ENCODE results near the gene DCST2. TPM values are rescaled to one million over a fixed set of nuclear protein-coding genes. Genes with fewer than 3 reads are reported as not detected.
A peak's percentile ranks its signal among the peaks of the same experiment; 100 is the strongest.

The DCST2 gene
- polyA plus RNA-seq, 3 donors, result 2.6 TPM; not detected in 2

- Histone ChIP-seq H3K4me2 (replicated peaks; ENCODE audit: extremely low read depth, low read length, poor library complexity, severe bottlenecking) (peak overlapping the region; percentile 100), H3K79me2 (ENCODE audit: insufficient read depth, low read length) (peaks cover 95% of the 10 kb centered on the region), H3K36me3 (replicated peaks in 1 of 2; ENCODE audit: control insufficient read depth in 1 of 2, insufficient read depth in 2 of 2, low read length in 2 of 2) (no peaks in the 10 kb centered on the region), H3K9ac (ENCODE audit: insufficient read depth, low read length, poor library complexity, severe bottlenecking) (peak overlapping the region; percentile 85), H3K4me3 (replicated peaks in 1 of 3; ENCODE audit: low read depth in 2 of 3, low read length in 3 of 3) (peak overlapping the region; percentile 84 to 100 (median 99)), H3K9me3 (replicated peaks in 1 of 2; ENCODE audit: control insufficient read depth in 1 of 2, insufficient read depth in 1 of 2, low read length in 2 of 2) (no peaks in the 10 kb centered on the region), H2AFZ (ENCODE audit: insufficient read depth, low read depth, low read length, poor library complexity, severe bottlenecking) (no peak overlapping the region), H3K27me3 (ENCODE audit: control insufficient read depth in 2 of 2, insufficient read depth in 2 of 2, low read length in 2 of 2) (no peaks in the 10 kb centered on the region), H3K27ac (ENCODE audit: low read depth in 1 of 2, low read length in 2 of 2) (peak overlapping the region; percentile 91 to 99), H3K4me1 (ENCODE audit: control insufficient read depth in 1 of 2, insufficient read depth in 2 of 2, low read length in 2 of 2) (peaks cover 55 to 74% of the 10 kb centered on the region in 2 donors), H4K20me1 (ENCODE audit: insufficient read depth, low read length) (peaks cover 30% of the 10 kb centered on the region)
- Mint-ChIP-seq H3K27ac (peak overlapping the region; percentile 94 to 100 (median 99)), H3K27me3 (ENCODE audit: low read depth in 3 of 3) (no peaks in the 10 kb centered on the region), H3K4me1 (peaks cover 45% of the 10 kb centered on the region), H3K36me3 (peaks cover 3 to 16% of the 10 kb centered on the region in 2 donors), H3K9me3 (no peaks in the 10 kb centered on the region), H3K4me3 (peak overlapping the region; percentile 95 to 98)
- 25% methylated on average over 5 of the region's 17 CpGs for WGBS (ENCODE audit: insufficient coverage)
- DNase-seq, result peak; percentile 53 to 76 (median 56)
- intact Hi-C loops (cut with micrococcal nuclease), result loop anchor here (2.0 to 5.0 kb wide), 3 partner anchors 33 to 47 kb away; partner anchors contain the start of genes SHC1 (in 2 of the 2), ADAM15 (in 1 of the 2) and CKS1B (in 1 of the 2)
- no peak for TF ChIP-seq CTCF (IDR thresholded peaks at IDR 0.05)
These were observed 28.2 kb downstream of the DCST2 start for GRCh38 chr1:155005076-155006011.

GRCh38 chr1:155004352-155005075 lies 29.1 kb downstream of the DCST2 start:
- no peaks in the 10 kb centered on the region for H3K27me3 ChIP-seq (ENCODE audit: control insufficient read depth in 2 of 2, insufficient read depth in 2 of 2, low read length in 2 of 2)
- peaks cover 55 to 74% of the 10 kb centered on the region in 2 donors for H3K4me1 ChIP-seq (ENCODE audit: control insufficient read depth in 1 of 2, insufficient read depth in 2 of 2, low read length in 2 of 2)
- Mint-ChIP-seq H3K36me3 (peaks cover 3 to 9% of the 10 kb centered on the region in 2 donors), H3K9me3 (no peaks in the 10 kb centered on the region), H3K4me3 (peak overlapping the region; percentile 95 to 98), H3K4me1 (peaks cover 44% of the 10 kb centered on the region), H3K27me3 (ENCODE audit: low read depth in 3 of 3) (peaks cover 0 to 2% (median 0%) of the 10 kb centered on the region in 3 donors), H3K27ac (peak overlapping the region; percentile 92 to 100 (median 98))
- peak overlapping the region; percentile 84 to 100 (median 99) for H3K4me3 ChIP-seq (replicated peaks in 1 of 3; ENCODE audit: low read depth in 2 of 3, low read length in 3 of 3)
- no peak overlapping the region for H2AFZ ChIP-seq (ENCODE audit: insufficient read depth, low read depth, low read length, poor library complexity, severe bottlenecking)
- intact Hi-C loops (cut with micrococcal nuclease), result loop anchor here (5.0 kb wide), 4 partner anchors 32 to 58 kb away; partner anchors contain the start of genes ADAM15 (in 2 of the 2), PYGO2 (in 2 of the 2), CKS1B (in 1 of the 2) and EFNA4 (in 1 of the 2)
- H3K4me2 ChIP-seq (replicated peaks; ENCODE audit: extremely low read depth, low read length, poor library complexity, severe bottlenecking), result peak overlapping the region; percentile 100
- no peaks in the 10 kb centered on the region for H3K36me3 ChIP-seq (replicated peaks in 1 of 2; ENCODE audit: control insufficient read depth in 1 of 2, insufficient read depth in 2 of 2, low read length in 2 of 2)
- peak overlapping the region; percentile 85 for H3K9ac ChIP-seq (ENCODE audit: insufficient read depth, low read length, poor library complexity, severe bottlenecking)
- no peaks in the 10 kb centered on the region for H3K9me3 ChIP-seq (replicated peaks in 1 of 2; ENCODE audit: control insufficient read depth in 1 of 2, insufficient read depth in 1 of 2, low read length in 2 of 2)
- peaks cover 23% of the 10 kb centered on the region for H4K20me1 ChIP-seq (ENCODE audit: insufficient read depth, low read length)
- no peak for TF ChIP-seq CTCF (IDR thresholded peaks at IDR 0.05)
- no peak for DNase-seq
- peaks cover 92% of the 10 kb centered on the region for H3K79me2 ChIP-seq (ENCODE audit: insufficient read depth, low read length)
- H3K27ac ChIP-seq (ENCODE audit: low read depth in 1 of 2, low read length in 2 of 2), result peak overlapping the region; percentile 91 to 99
- 40% methylated on average over 1 of the region's 5 CpGs for WGBS (ENCODE audit: insufficient coverage)
